Brain microvascular endothelial cell (primary cell): ENCODE measurements around the gene MEGF6.

Experiments used
- DNase-seq: peaks from one replicate; pipeline ENCODE4 v3.0.0-alpha.2; 2020
- H3K27ac ChIP-seq: fragments of 250-450 bp; sonication (Bioruptor Pico); 2 replicates; pipeline ENCODE4 v1.5.1; 2020; ENCODE audit warnings: mild to moderate bottlenecking, moderate library complexity
- H3K27me3 ChIP-seq: fragments of 250-450 bp; sonication (Bioruptor Pico); replicated peaks from 2 replicates; pipeline ENCODE4 v1.5.1; 2020; ENCODE audit warnings: mild to moderate bottlenecking
- H3K36me3 ChIP-seq: fragments of 250-450 bp; sonication (Bioruptor Pico); replicated peaks from 2 replicates; pipeline ENCODE4 v1.5.1; 2020; ENCODE audit warnings: mild to moderate bottlenecking
- H3K4me3 ChIP-seq: 2 replicates; pipeline ENCODE4 v1.5.1; 2011; ENCODE audit warnings: low read depth, mild to moderate bottlenecking, control low read depth, low read length, moderate library complexity
- CTCF ChIP-seq: IDR thresholded peaks from 2 replicates; pipeline ENCODE4 v1.5.1; 2011; ENCODE audit warnings: low read depth, mild to moderate bottlenecking, moderate library complexity, low read length, control low read depth, inconsistent platforms; ENCODE audit errors: missing control alignments
- in situ Hi-C: cut with HindIII; loops from 2 replicates; pipeline ENCODE4 v1.10.0; 2017; ENCODE audit warnings: low sequenced_read_pairs, low pct_ligation_motif_present

MEGF6 gene

GRCh38 chr1:3641816-3642215, 30.5 kb upstream of the MEGF6 start:
- Histone ChIP-seq H3K36me3 (peaks cover 23% of the 10 kb centered on the region), H3K4me3 (no peak overlapping the region), H3K27me3 (no peaks in the 10 kb centered on the region), H3K27ac (no peak overlapping the region)
- no peak for DNase-seq
- in situ Hi-C loops: no loop called here
- no peak for TF ChIP-seq CTCF

GRCh38 chr1:3641046-3641760, 29.9 kb upstream of the MEGF6 start:
- peaks cover 28% of the 10 kb centered on the region for H3K36me3 ChIP-seq
- no peaks in the 10 kb centered on the region for H3K27me3 ChIP-seq
- TF ChIP-seq CTCF: no peak
- H3K27ac ChIP-seq: no peak overlapping the region
- no peak overlapping the region for H3K4me3 ChIP-seq
- in situ Hi-C loops: no loop called here
- DNase-seq: no peak

GRCh38 chr1:3640121-3640837, 29.0 kb upstream of the MEGF6 start:
- peaks cover 33% of the 10 kb centered on the region for H3K36me3 ChIP-seq
- TF ChIP-seq CTCF: no peak
- no peaks in the 10 kb centered on the region for H3K27me3 ChIP-seq
- H3K27ac ChIP-seq: no peak overlapping the region
- DNase-seq: no peak
- in situ Hi-C loops: no loop called here
- H3K4me3 ChIP-seq: no peak overlapping the region

- peaks cover 31% of the 10 kb centered on the region for H3K36me3 ChIP-seq
- no peak for DNase-seq
- in situ Hi-C loops: no loop called here
These were observed 28.1 kb upstream of the MEGF6 start for GRCh38 chr1:3639397-3639911.

GRCh38 chr1:3638676-3639075, 27.4 kb upstream of the MEGF6 start:
- peaks cover 31% of the 10 kb centered on the region for H3K36me3 ChIP-seq
- in situ Hi-C loops: no loop called here
- TF ChIP-seq CTCF: no peak
- H3K4me3 ChIP-seq: no peak overlapping the region
- no peak for DNase-seq
- H3K27me3 ChIP-seq: no peaks in the 10 kb centered on the region
- H3K27ac ChIP-seq: no peak overlapping the region

More at GRCh38 chr1:3639397-3639911, 28.1 kb upstream of the MEGF6 start:
- Histone ChIP-seq H3K27ac (no peak overlapping the region), H3K4me3 (no peak overlapping the region), H3K27me3 (no peaks in the 10 kb centered on the region)
- TF ChIP-seq CTCF: no peak

GRCh38 chr1:3638027-3638426, 26.7 kb upstream of the MEGF6 start:
- H3K27ac ChIP-seq: no peak overlapping the region
- peaks cover 31% of the 10 kb centered on the region for H3K36me3 ChIP-seq
- DNase-seq: no peak
- in situ Hi-C loops: no loop called here
- TF ChIP-seq CTCF: no peak
- H3K27me3 ChIP-seq: no peaks in the 10 kb centered on the region
- no peak overlapping the region for H3K4me3 ChIP-seq
